Measurements from ENCODE around the gene KCNA3.

Gene KCNA3

DNA sequence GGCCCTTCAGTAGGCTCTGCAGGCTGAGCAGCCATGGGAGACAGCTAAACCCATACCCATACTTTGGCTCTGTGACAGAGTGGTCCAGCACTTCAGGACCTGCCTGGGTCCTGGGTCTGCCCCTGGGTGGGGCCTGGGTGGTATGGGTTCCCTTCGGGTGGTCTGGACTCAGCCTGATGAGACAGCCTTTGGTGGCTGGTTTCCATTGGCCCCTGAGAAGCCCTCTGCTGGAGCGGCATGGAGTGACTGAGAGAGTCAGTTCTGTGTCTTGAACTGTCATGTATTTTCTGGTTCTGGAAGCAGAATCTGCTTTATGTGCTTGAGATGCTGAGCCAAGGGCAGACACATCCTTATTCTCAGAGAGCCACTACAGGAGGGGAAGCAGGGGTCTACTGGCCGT is 37.3 kb downstream of the KCNA3 start:
- TF ChIP-seq, protein P1, sequence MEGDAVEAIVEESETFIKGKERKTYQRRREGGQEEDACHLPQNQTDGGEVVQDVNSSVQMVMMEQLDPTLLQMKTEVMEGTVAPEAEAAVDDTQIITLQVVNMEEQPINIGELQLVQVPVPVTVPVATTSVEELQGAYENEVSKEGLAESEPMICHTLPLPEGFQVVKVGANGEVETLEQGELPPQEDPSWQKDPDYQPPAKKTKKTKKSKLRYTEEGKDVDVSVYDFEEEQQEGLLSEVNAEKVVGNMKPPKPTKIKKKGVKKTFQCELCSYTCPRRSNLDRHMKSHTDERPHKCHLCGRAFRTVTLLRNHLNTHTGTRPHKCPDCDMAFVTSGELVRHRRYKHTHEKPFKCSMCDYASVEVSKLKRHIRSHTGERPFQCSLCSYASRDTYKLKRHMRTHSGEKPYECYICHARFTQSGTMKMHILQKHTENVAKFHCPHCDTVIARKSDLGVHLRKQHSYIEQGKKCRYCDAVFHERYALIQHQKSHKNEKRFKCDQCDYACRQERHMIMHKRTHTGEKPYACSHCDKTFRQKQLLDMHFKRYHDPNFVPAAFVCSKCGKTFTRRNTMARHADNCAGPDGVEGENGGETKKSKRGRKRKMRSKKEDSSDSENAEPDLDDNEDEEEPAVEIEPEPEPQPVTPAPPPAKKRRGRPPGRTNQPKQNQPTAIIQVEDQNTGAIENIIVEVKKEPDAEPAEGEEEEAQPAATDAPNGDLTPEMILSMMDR (IDR thresholded peaks at IDR 0.05; ENCODE audit: control insufficient read depth, extremely low read depth, insufficient read depth) = no peak
- DNase-seq (ENCODE audit: low read depth) = no peak
- no peak overlapping the region for H3K4me3 ChIP-seq (ENCODE audit: low read depth, low read length)

GRCh38 chr1:110636149-110636935 is 38.4 kb downstream of the KCNA3 start:
- DNase-seq (ENCODE audit: low read depth) = no peak
- H3K4me3 ChIP-seq (ENCODE audit: low read depth, low read length) = no peak overlapping the region
- TF ChIP-seq, protein P1 (IDR thresholded peaks at IDR 0.05; ENCODE audit: control insufficient read depth, extremely low read depth, insufficient read depth) = no peak

DNA sequence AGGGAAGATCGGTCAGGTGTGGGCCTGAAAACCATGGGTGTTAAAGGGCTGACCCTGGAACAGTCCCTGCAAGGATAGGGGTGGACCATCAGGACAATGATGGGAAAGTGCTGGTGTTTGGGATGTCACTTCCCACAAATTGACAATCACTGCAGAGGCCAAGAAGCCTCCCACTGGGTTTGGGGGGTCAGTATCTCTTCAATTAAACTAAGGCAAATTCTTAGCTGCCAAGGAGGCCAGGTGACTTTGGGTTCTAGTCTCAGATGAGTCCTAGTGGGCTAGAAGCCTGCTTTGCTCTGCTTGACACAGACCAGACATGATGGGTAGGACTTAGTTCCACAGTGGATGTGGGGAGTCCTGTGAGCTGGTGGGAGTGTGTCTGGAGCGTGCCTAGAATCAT is 39.3 kb downstream of the KCNA3 start:
- TF ChIP-seq, protein P1 (IDR thresholded peaks at IDR 0.05; ENCODE audit: control insufficient read depth, extremely low read depth, insufficient read depth) = no peak
- no peak overlapping the region for H3K4me3 ChIP-seq (ENCODE audit: low read depth, low read length)
- DNase-seq (ENCODE audit: low read depth) = no peak

GRCh38 chr1:110634455-110635311 is 40.1 kb downstream of the KCNA3 start:
- TF ChIP-seq, protein P1 (IDR thresholded peaks at IDR 0.05; ENCODE audit: control insufficient read depth, extremely low read depth, insufficient read depth) = no peak
- DNase-seq (ENCODE audit: low read depth) = no peak
- H3K4me3 ChIP-seq (ENCODE audit: low read depth, low read length) = no peak overlapping the region

GRCh38 chr1:110634086-110634454 is 40.7 kb downstream of the KCNA3 start:
- DNase-seq (ENCODE audit: low read depth) = no peak
- H3K4me3 ChIP-seq (ENCODE audit: low read depth, low read length) = no peak overlapping the region
- TF ChIP-seq, protein P1 (IDR thresholded peaks at IDR 0.05; ENCODE audit: control insufficient read depth, extremely low read depth, insufficient read depth) = no peak

DNA sequence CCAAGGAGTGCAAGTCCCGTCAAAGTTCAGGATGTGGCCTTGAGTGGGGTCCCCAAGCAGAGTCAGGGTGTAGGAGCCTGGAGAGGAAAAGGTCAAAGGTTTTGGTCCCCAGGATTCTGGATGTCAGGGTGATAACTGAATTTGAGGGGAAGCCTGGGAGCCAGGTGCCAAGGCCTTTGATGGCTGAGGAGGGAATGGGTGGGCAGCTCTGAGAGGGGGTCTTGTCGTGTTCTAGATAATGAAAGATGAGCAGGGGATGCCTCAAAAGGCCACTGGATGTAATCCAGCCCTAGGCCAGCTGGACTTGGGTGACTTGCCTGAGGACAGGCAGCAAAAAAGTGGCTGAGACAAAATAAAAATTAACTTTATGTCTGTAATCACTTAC is 41.1 kb downstream of the KCNA3 start:
- no peak overlapping the region for H3K4me3 ChIP-seq (ENCODE audit: low read depth, low read length)
- TF ChIP-seq, protein P1 (IDR thresholded peaks at IDR 0.05; ENCODE audit: control insufficient read depth, extremely low read depth, insufficient read depth) = no peak
- no peak for DNase-seq (ENCODE audit: low read depth)
